ENCODE data around the gene MRPL10. TPM values are rescaled to one million over a fixed set of nuclear protein-coding genes. Genes with fewer than 3 reads are reported as not detected.
A peak's percentile ranks its signal among the peaks of the same experiment; 100 is the strongest.

MRPL10 gene
- total RNA-seq, 1 experiment from 2014 or later = 112 TPM

GRCh38 chr17:47840742-47841487, 9.6 kb upstream of the MRPL10 start, which contains the start of gene SCRN2 (continued):
- TF ChIP-seq YY1 (IDR thresholded peaks at IDR 0.05; ENCODE audit: extremely low read depth, insufficient replicate concordance, low read depth, low read length) (peak; percentile 76), ELF1 (IDR thresholded peaks at IDR 0.05; ENCODE audit: borderline replicate concordance, low read depth) (no peak), SRF (IDR thresholded peaks at IDR 0.05; ENCODE audit: low read depth) (no peak), POLR2AphosphoS5 (IDR thresholded peaks at IDR 0.05; ENCODE audit: low read depth, low read length) (peak; percentile 86)

GRCh38 chr17:47840001-47840741, 8.8 kb upstream of the MRPL10 start:
- RAD21 ChIA-PET (ENCODE audit: low non-redundant PET in 1 of 2, low total read pairs in 2 of 2, uncharacterized antibody in 2 of 2, unreplicated experiment in 2 of 2) = interaction anchor here (0.6 to 4.5 kb wide), 8 partner anchors 9 to 178 kb away, joined by 3 to 43 read pairs (median 4); partner anchors contain the start of genes LRRC46 (in 1 of the 2), MRPL10 (in 1 of the 2) and SP2 (in 1 of the 2)
- Histone ChIP-seq H3K4me1 (ENCODE audit: control insufficient read depth in 1 of 2, insufficient read depth in 2 of 2, low read length in 2 of 2) (peaks cover 25 to 45% of the 10 kb centered on the region in 2 experiments), H3K4me2 (ENCODE audit: low read length) (peak overlapping the region; percentile 97), H3K9ac (ENCODE audit: low read length) (peak overlapping the region; percentile 82), H3K36me3 (ENCODE audit: control insufficient read depth in 1 of 2, insufficient read depth in 2 of 2, low read length in 2 of 2) (peaks cover 0 to 12% of the 10 kb centered on the region in 2 experiments; a peak in 1 of 4 replicates), H3K79me2 (ENCODE audit: insufficient read depth, low read length) (peaks cover 6% of the 10 kb centered on the region; the same call in 1 of the 2 replicates), H3K27ac (ENCODE audit: low read depth, low read length) (peak overlapping the region; percentile 69), H3K9me3 (ENCODE audit: control insufficient read depth in 1 of 2, insufficient read depth in 1 of 2, low read depth in 1 of 2, low read length in 2 of 2) (no peaks in the 10 kb centered on the region), H3K9me2 (ENCODE audit: insufficient read depth) (no peaks in the 10 kb centered on the region), H3K27me3 (ENCODE audit: insufficient read depth, low read length) (no peaks in the 10 kb centered on the region), H4K20me1 (ENCODE audit: insufficient read depth) (no peaks in the 10 kb centered on the region), H3K4me3 (replicated peaks in 1 of 2; ENCODE audit: low read depth in 1 of 2, low read length in 2 of 2) (peak overlapping the region; percentile 94 to 98), H2AFZ (ENCODE audit: low read depth, low read length, poor library complexity, severe bottlenecking) (peak overlapping the region; percentile 92)
- DNase-seq (ENCODE audit: low read depth, low spot score) (no peak), ATAC-seq (no peak)
- TF ChIP-seq YY1 (IDR thresholded peaks at IDR 0.05; ENCODE audit: extremely low read depth, insufficient replicate concordance, low read depth, low read length) = no peak
- TF ChIP-seq ZFX (IDR thresholded peaks at IDR 0.05) = no peak
- no peak for TF ChIP-seq POLR2A (IDR thresholded peaks at IDR 0.05; ENCODE audit: borderline replicate concordance, extremely low read depth, insufficient read depth, insufficient read length)
- no peak for TF ChIP-seq CBX3 (IDR thresholded peaks at IDR 0.05; ENCODE audit: low read depth)
- no TSS peak for BruUV-seq (replicated peaks)
- CTCF ChIA-PET = interaction anchor here (0.7 to 12.6 kb wide), 13 partner anchors 9 to 186 kb away, joined by 3 to 393 read pairs (median 6); partner anchors contain the start of genes CDK5RAP3, LRRC46, MRPL10 and OSBPL7
- intact Hi-C loops (cut with micrococcal nuclease) = loop anchor here (1.0 to 5.0 kb wide), 2 partner anchors 64 to 292 kb away; no protein-coding TSS in a partner anchor
- POLR2A ChIA-PET = interaction anchor here (1.2 to 3.5 kb wide), 7 partner anchors 9 to 55 kb away, joined by 3 to 24 read pairs (median 6); partner anchors contain the start of genes LRRC46, MRPL10, SP2 and SP6

Data from HCT116 (cell line).